Measurements from ENCODE around the gene STAB2.

The STAB2 gene

DNA sequence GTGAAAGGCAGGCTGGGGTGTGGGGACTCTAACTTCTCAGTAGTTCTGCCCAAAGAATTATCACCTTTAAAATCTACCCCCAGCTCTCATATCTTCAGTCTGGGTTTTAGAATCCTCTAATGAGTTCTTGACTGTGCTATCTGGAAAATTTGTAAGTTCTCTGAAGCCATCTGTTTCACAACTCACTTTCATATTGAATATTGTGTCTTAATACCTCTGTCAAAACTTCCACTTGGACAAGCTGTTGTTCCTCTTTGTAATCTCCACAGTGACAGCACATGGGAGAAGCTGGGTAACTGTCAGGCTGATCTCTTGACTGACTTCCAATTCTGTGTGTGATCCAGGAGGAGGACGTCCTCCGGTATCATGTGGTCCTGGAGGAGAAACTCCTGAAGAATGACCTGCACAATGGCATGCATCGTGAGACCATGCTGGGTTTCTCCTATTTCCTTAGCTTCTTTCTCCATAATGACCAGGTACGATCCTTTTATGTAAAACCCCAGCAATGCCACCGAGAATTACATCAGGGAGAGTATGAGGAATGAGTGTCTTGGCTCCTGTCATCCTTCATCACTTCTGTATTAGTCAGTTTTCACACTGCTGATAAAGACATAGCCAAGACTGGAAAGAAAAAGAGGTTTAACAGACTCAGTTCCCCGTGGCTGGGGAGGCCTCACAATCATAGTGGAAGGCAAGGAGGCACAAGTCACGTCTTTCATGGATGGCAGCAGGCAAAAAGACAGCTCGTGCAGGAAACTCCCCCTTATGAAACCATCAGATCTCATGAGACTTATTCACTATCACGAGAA is 111.9 kb downstream of the STAB2 start:
- no peak for FAIRE-seq

- FAIRE-seq: no peak
Observed at GRCh38 chr12:103705098-103705497, 118.0 kb downstream of the STAB2 start.

- FAIRE-seq: no peak
Observed at GRCh38 chr12:103705927-103706326, 118.9 kb downstream of the STAB2 start.

GRCh38 chr12:103707446-103707845 is 120.4 kb downstream of the STAB2 start:
- FAIRE-seq: no peak

DNA sequence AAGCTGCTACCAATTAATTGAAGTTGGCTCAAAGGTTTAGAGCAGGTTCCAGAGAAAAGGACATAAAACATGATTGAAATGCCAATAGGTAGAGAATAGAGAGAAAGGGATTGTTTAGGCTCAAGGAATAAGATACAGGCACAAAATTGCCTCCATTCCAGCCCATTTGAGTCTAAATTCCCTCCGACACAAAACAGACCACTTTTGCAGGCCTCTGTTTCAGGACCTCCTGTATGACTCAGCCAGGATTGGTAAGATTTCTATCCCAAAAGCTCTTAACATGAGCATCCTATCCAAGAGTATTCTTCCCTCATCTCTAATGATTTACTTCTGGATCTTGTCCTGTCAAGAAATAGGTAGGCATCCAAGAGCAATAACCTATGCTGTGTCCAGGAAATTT is 123.5 kb downstream of the STAB2 start:
- FAIRE-seq: no peak

- no peak for FAIRE-seq
Observed at GRCh38 chr12:103712216-103712615, 125.1 kb downstream of the STAB2 start.

- no peak for FAIRE-seq
Observed at GRCh38 chr12:103715494-103715893, 128.4 kb downstream of the STAB2 start.

DNA sequence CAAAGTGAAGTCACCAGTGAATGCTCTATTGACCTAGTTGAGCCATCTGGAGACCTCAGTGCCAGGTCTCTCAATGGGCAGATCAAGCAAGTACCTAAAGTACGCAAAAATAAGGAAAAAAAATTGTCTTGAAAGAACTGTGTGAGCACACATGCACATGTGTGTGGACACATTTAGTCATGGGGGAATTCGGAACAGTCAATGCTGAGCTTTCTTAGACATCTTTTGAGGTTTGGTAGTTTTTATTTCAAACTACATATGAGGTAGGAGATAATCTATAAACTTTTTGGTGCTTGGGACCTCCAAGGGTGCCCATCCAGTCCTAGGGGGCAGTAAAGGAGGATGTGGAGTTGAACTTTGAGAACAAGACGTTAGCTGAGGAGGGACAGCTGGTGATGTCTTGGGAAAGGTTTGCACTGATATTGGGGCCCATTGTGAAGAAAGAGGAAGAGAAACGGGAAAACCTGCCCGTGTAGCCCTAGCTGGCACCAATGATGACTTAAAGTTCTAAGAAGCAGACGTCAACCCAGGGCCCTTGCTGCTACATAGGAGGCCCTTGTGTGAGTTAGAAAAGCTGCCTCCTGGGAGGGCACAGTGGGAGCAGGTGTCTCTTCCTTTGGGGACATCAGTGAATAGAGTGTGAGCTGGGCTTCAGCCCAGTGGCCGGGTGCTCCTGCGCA is 129.6 kb downstream of the STAB2 start:
- FAIRE-seq: no peak

DNA sequence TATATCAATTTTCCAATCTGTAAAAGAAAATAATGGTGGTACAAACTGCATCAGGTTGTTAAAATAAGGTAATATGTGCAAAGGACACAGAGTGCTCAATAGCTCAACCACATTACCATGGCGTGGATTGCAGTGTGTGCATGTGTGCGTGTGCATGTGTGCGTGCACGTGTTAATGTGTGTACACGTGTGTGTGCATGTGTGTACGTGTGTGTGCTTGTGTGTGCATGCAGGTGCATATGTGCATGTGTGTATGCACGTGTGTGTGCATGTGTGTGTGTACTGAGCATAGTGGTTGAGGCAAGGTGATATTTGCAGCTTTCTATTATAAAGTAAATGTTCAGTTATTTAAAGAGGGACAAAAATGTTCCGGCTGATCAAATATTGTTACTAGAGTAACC is 138.3 kb downstream of the STAB2 start:
- no peak for FAIRE-seq

GRCh38 chr12:103727638-103728037 is 140.6 kb downstream of the STAB2 start:
- no peak for FAIRE-seq

DNA sequence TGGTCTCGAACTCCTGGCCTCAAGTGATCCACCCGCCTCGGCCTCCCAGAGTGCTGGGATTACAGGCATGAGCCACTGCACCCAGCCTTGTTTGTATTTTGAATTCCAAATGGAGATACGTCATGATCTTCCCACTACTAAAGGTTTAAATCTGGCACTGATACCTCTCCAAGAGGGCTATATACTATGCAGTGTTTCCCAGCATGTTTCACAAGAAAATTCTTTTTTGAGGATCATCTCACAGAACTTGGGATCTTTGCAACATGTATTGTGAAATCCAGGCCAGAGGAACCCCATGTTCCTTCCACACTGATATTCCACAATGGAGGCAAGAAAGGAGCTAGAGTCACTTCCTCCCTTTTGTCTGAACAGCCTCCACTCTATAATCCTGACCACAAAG is 141.2 kb downstream of the STAB2 start:
- no peak for FAIRE-seq

DNA sequence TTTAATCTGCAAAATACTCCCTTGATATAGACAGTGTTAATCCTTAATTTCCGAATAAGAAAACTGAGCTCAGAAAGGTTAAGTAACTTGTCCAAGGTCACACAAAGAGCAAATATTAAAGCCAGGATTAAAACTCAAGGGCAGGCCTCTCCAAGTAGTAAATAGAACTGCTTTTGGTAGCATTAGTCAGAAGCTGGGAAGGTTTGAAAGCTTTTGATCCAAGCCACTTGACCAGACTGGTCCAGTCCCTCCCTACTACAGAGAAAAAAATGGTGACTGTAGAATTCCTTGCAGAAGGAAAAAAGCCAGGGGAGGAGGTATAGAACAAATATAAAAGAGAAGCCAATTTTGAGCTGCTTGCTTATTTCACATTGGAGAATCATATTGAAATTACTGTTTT is 142.4 kb downstream of the STAB2 start:
- no peak for FAIRE-seq

GRCh38 chr12:103731539-103731938 is 144.5 kb downstream of the STAB2 start:
- FAIRE-seq: no peak

DNA sequence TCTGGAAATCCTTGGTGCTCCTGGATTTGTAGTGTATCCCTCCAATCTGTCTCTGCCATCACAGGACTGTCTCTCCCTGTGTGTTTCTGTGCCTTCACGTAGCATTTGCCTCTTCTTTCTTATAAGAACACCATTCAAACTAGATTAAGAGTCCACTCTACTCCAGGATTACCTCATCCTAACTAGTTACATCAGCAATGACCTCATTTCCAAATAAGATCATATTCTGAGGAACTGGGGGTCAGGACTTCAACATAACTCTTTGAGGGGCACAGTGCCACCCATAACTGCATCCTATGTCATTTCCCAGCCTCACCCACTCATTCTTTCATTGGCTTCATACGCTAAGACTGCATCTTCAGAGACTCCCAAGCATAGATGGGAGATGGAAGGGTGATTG is 147.8 kb downstream of the STAB2 start:
- FAIRE-seq: no peak

DNA sequence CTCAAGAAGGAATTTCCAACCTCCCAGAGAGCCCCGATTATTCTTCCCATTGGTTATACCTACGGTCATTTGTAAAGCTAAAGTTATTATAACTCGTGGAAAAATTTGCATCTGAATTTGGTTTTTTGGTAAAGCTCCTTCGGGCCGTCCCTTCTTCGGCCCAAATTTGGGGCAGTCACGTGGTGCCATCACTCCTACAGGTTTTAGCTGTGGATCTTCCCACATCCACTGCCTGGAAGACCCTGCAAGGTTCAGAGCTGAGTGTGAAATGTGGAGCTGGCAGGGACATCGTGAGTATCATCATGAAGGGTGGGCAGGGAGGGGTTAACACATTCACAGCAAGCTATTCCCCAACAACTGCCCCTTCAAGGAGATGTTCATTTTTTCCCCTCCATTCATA is 148.2 kb downstream of the STAB2 start:
- FAIRE-seq: no peak

GRCh38 chr12:103736572-103736971 is 149.5 kb downstream of the STAB2 start:
- FAIRE-seq: no peak

GRCh38 chr12:103737881-103738280 is 150.8 kb downstream of the STAB2 start:
- no peak for FAIRE-seq

DNA sequence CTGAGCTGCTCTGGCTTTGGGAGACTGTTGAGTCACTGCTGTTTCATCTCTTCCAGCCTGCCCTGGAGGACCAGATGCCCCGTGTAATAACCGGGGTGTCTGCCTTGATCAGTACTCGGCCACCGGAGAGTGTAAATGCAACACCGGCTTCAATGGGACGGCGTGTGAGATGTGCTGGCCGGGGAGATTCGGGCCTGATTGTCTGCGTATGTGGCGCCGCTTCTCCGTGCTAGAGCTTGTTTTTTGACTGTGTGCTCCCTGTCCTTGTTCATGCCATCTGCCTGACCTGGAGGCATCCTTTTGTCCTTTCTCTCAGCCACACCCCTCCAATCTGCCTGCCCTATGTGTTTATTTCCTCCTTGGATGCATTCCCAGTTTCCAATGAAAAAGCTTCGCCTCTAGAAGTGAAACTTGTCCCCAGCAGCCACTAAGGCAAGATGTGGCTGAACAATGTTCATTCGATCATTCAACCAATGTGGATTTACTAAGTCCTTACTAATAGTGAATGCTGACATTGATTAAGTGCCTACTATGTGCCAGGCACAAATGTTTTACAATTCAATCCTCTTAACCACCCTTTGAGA is 155.4 kb downstream of the STAB2 start:
- FAIRE-seq: no peak

DNA sequence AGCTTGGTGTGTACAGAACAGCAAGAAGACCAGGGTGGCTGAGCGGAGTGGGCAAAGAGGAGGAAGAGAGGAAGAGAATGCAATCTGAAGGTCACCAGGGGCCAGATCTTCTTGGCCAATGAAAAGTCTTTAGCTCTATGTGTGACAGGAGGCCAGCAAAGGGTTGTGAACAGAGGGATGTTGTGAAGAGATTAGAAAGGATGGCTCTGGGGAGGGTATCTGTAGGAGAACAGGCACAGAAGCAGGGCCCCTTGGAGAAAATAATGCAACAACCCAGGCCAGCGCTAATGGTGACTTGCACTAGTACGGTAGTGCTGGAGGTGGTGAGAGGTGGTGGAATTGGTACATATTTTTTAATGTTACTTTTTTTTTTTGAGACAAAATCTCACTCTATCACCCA is 156.7 kb downstream of the STAB2 start:
- no peak for FAIRE-seq

- no peak for FAIRE-seq
Observed at GRCh38 chr12:103745962-103746361, 158.9 kb downstream of the STAB2 start.

- FAIRE-seq: no peak
Observed at GRCh38 chr12:103748002-103748401, 160.9 kb downstream of the STAB2 start.

- FAIRE-seq: no peak
Observed at GRCh38 chr12:103748875-103749274, 161.8 kb downstream of the STAB2 start.

- no peak for FAIRE-seq
Observed at GRCh38 chr12:103751171-103751570, 164.1 kb downstream of the STAB2 start.

GRCh38 chr12:103751600-103751999 is 164.5 kb downstream of the STAB2 start:
- FAIRE-seq: no peak

Measured in colon (tissue), 2 donors.